Activated naive CD8-positive, alpha-beta T cell treated with anti-CD3 and anti-CD28 coated beads, Interleukin-2, amount 10 ng/mL, durations not matched to agents 7 days and 5 days (primary cell): ENCODE data around the gene DDO. TPM values are rescaled to one million over a fixed set of nuclear protein-coding genes. Genes with fewer than 3 reads are reported as not detected.
"Not testable (repeated sequence)": the region's sequence is repeated elsewhere in the genome, so short reads cannot be mapped to it uniquely, and the experiment has no call there.

Experiments used
- ATAC-seq: fragments of 150-1000 bp; cut with Tn5 transposase; one replicate; pipeline ENCODE4 v1.10.0; 2021; ENCODE audit warnings: low read depth, moderate library complexity
- POLR2A ChIA-PET: fragments of 350-600 bp; sonication (Branson Sonifier 250); formaldehyde crosslinking; loops from one replicate; lab custom pipeline; 2021; ENCODE audit warnings: antibody characterized with exemption; lab: Charles Lee
- DNase-seq: peaks from one replicate; pipeline ENCODE4 v3.0.0; 2021
- H3K27ac Mint-ChIP-seq: one replicate; pipeline ENCODE4 v1.8.0; 2022; ENCODE audit warnings: mild to moderate bottlenecking, mixed read lengths
- H3K27me3 Mint-ChIP-seq: one replicate; pipeline ENCODE4 v1.8.0; 2022; ENCODE audit warnings: mild to moderate bottlenecking, moderate library complexity, mixed read lengths
- H3K36me3 Mint-ChIP-seq: one replicate; pipeline ENCODE4 v1.8.0; 2021; ENCODE audit warnings: mild to moderate bottlenecking, mixed read lengths
- H3K4me1 Mint-ChIP-seq: one replicate; pipeline ENCODE4 v1.8.0; 2021; ENCODE audit warnings: mixed read lengths
- H3K4me3 Mint-ChIP-seq: one replicate; pipeline ENCODE4 v1.8.0; 2022; ENCODE audit warnings: mild to moderate bottlenecking, moderate library complexity, mixed read lengths
- H3K9me3 Mint-ChIP-seq: one replicate; pipeline ENCODE4 v1.8.0; 2021; ENCODE audit warnings: mixed read lengths
- total RNA-seq, 2 experiments: library from RNA; stranded (reverse); gene quantifications; one replicate each; pipeline ENCODE4 v1.2.3, GENCODE V29; 2021

DDO gene
- total RNA-seq, result not detected

GRCh38 chr6:110415086-110415916 is at the start of gene DDO:
DDO (minus strand) TSS chr6:110415575; CDS start chr6:110413462, 2,113 bp downstream.
- no peak within 1 kb of the TSS for H3K27ac Mint-ChIP-seq
- ATAC-seq (peak; percentile 50), DNase-seq (no peak)
- H3K4me3 Mint-ChIP-seq, result peak within 1 kb of the TSS; percentile 13
- peaks cover 1% of the 10 kb centered on the region for H3K4me1 Mint-ChIP-seq
- no peaks in the 10 kb centered on the region for H3K36me3 Mint-ChIP-seq
- POLR2A ChIA-PET, result no interaction called here
- H3K9me3 Mint-ChIP-seq, result no peaks in the 10 kb centered on the region
- H3K27me3 Mint-ChIP-seq, result peaks cover 6% of the 10 kb centered on the region

DNA sequence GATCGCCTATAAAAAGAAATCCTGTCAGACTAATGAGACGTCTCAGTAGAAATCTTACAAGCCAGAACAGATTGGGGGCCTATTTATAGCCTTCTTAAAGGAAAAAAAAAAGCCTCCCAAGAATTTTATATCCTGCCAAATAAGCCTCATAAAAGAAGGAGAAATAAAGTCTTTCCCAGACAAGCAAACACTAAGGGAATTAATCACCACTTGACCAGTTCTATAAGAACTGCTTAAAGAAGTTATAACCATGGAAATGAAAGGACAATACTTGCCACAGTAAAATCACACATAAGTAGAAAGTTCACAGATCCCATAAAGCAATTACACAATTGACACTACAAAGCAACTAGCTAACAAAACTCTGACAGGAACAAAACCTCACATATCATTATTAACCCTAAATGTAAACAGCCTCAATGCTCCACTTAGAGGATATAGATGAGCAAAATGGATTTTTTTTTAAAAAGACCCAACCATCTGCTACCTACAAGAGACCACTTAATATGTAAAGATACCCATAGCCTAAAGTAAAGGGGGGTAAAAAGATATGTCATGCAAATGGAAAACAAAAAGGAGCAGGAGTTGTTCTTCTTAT is 47.6 kb upstream of the DDO start:
- peaks cover 14% of the 10 kb centered on the region for H3K9me3 Mint-ChIP-seq
- no peaks in the 10 kb centered on the region for H3K4me1 Mint-ChIP-seq

GRCh38 chr6:110461376-110461775 is 46.0 kb upstream of the DDO start:
- Mint-ChIP-seq H3K4me1 (no peaks in the 10 kb centered on the region), H3K27ac (no peak overlapping the region), H3K27me3 (peaks cover 21% of the 10 kb centered on the region), H3K9me3 (peaks cover 14% of the 10 kb centered on the region), H3K36me3 (no peaks in the 10 kb centered on the region), H3K4me3 (no peak overlapping the region)
- ATAC-seq (no peak), DNase-seq (no peak)
- POLR2A ChIA-PET, result no interaction called here

More for the DNA sequence above, 47.6 kb upstream of the DDO start:
- ATAC-seq (no peak), DNase-seq (no peak)
- Mint-ChIP-seq H3K27ac (no peak overlapping the region), H3K4me3 (no peak overlapping the region), H3K27me3 (peaks cover 19% of the 10 kb centered on the region), H3K36me3 (no peaks in the 10 kb centered on the region)
- POLR2A ChIA-PET, result interaction anchor here (1.2 kb wide), 1 partner anchor 12 kb away, joined by 3 read pairs; no protein-coding TSS in a partner anchor

DNA sequence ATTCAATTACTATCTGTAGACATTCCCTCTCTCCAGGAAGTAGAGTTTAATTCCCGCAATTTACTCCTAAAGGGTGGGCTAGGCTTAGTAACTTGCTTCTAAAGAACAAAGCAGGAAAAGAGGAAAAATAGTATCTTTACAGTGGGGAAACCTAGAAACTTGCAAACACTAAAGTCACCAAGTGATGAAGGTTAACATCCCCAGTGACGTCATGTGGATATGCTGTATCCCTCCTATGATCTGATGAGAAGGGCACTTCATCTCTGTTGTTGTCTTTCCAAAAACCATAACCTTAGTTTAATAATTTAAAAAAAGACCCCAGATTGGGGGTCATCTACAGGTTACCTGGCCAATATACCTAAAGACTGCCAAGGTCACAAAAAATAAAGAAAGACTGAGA is 43.8 kb upstream of the DDO start:
- no peak overlapping the region for H3K4me3 Mint-ChIP-seq
- H3K36me3 Mint-ChIP-seq, result no peaks in the 10 kb centered on the region
- peaks cover 7% of the 10 kb centered on the region for H3K27me3 Mint-ChIP-seq
- POLR2A ChIA-PET, result no interaction called here
- no peak overlapping the region for H3K27ac Mint-ChIP-seq
- no peaks in the 10 kb centered on the region for H3K4me1 Mint-ChIP-seq
- peaks cover 12% of the 10 kb centered on the region for H3K9me3 Mint-ChIP-seq
- no peak for ATAC-seq
- DNase-seq, result no peak

GRCh38 chr6:110458476-110458875 is 43.1 kb upstream of the DDO start:
- H3K36me3 Mint-ChIP-seq, result no peaks in the 10 kb centered on the region
- POLR2A ChIA-PET, result no interaction called here
- no peak for ATAC-seq
- no peak overlapping the region for H3K27ac Mint-ChIP-seq
- no peak overlapping the region for H3K4me3 Mint-ChIP-seq
- peaks cover 7% of the 10 kb centered on the region for H3K9me3 Mint-ChIP-seq
- H3K27me3 Mint-ChIP-seq, result peaks cover 5% of the 10 kb centered on the region
- DNase-seq, result no peak
- H3K4me1 Mint-ChIP-seq, result no peaks in the 10 kb centered on the region

GRCh38 chr6:110457567-110458175 is 42.3 kb upstream of the DDO start:
- ATAC-seq, DNase-seq, POLR2A ChIA-PET, H3K4me1 Mint-ChIP-seq, H3K9me3 Mint-ChIP-seq, H3K36me3 Mint-ChIP-seq, H3K4me3 Mint-ChIP-seq, H3K27ac Mint-ChIP-seq: not testable (repeated sequence)
- H3K27me3 Mint-ChIP-seq, result peaks cover 12% of the 10 kb centered on the region

DNA sequence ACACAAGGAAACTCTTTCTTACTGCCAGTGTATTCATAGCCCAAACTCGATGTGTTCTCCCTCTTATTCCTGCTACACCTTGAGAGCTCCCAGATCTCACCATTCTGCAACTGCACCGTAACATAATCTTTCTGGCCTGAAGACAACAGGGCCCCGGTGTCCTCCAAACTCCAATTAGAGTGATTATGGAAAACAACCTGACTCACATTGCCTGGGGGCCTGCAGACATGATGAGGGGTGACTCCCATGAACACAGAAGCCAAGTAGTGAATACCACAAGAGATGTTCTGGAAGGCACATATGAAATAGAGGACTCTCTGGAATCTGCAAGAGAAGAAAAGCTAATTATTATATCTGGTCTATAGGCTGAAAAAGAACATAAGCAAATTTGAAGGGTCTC is 41.3 kb upstream of the DDO start:
- DNase-seq (no peak), ATAC-seq (no peak)
- POLR2A ChIA-PET, result no interaction called here
- Mint-ChIP-seq H3K27ac (no peak overlapping the region), H3K27me3 (peaks cover 12% of the 10 kb centered on the region), H3K9me3 (peaks cover 4% of the 10 kb centered on the region), H3K36me3 (no peaks in the 10 kb centered on the region), H3K4me1 (no peaks in the 10 kb centered on the region), H3K4me3 (no peak overlapping the region)

GRCh38 chr6:110449541-110449895 is 34.1 kb upstream of the DDO start:
- no peak overlapping the region for H3K4me3 Mint-ChIP-seq

DNA sequence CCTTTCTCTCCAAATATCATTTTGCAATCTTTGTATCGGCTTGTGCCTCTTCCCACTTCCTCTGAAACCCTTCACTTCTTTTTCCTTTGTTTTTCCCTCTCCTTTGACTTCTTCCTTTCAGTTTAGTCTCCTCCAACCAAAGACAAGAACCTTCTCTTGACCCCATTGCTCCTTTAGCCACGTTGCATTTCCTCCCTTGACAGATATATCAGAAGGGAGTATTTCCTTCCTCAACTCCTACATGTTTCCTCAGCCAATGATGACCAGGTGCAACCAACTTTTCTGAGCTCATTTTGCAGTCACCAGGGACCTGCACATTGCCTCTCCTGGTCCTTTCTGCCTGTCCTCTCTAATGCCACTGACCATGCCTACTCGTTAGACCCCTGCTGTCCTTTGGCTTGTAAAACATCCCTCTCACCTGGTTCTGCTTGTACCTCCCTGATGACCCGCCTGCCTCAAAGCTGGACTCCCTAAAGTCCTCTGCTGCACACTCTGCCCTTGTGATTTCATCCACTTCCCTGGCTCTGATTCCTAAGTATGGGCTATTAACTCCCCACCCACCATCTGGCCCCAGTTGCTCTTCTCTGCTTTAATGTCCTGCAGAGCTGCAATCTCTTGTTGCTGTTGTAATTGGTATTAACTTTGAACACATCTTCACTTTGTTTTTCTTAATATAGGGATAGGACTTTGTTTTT is 33.6 kb upstream of the DDO start:
- H3K4me1 Mint-ChIP-seq, result no peaks in the 10 kb centered on the region
- no peak overlapping the region for H3K27ac Mint-ChIP-seq
- DNase-seq (no peak), ATAC-seq (no peak)
- H3K36me3 Mint-ChIP-seq, result no peaks in the 10 kb centered on the region
- no peak overlapping the region for H3K4me3 Mint-ChIP-seq
- no peaks in the 10 kb centered on the region for H3K9me3 Mint-ChIP-seq
- POLR2A ChIA-PET, result no interaction called here
- peaks cover 10% of the 10 kb centered on the region for H3K27me3 Mint-ChIP-seq

More at GRCh38 chr6:110449541-110449895, 34.1 kb upstream of the DDO start:
- Mint-ChIP-seq H3K27ac (no peak overlapping the region), H3K9me3 (no peaks in the 10 kb centered on the region), H3K27me3 (peaks cover 10% of the 10 kb centered on the region), H3K36me3 (no peaks in the 10 kb centered on the region), H3K4me1 (no peaks in the 10 kb centered on the region)
- POLR2A ChIA-PET, result no interaction called here
- ATAC-seq, result no peak
- DNase-seq, result no peak

GRCh38 chr6:110447761-110448160 is 32.4 kb upstream of the DDO start:
- ATAC-seq, result no peak
- POLR2A ChIA-PET, result no interaction called here
- no peaks in the 10 kb centered on the region for H3K36me3 Mint-ChIP-seq
- H3K4me1 Mint-ChIP-seq, result no peaks in the 10 kb centered on the region
- H3K4me3 Mint-ChIP-seq, result no peak overlapping the region
- H3K27ac Mint-ChIP-seq, result no peak overlapping the region
- DNase-seq, result no peak
- no peaks in the 10 kb centered on the region for H3K9me3 Mint-ChIP-seq
- peaks cover 7% of the 10 kb centered on the region for H3K27me3 Mint-ChIP-seq

DNA sequence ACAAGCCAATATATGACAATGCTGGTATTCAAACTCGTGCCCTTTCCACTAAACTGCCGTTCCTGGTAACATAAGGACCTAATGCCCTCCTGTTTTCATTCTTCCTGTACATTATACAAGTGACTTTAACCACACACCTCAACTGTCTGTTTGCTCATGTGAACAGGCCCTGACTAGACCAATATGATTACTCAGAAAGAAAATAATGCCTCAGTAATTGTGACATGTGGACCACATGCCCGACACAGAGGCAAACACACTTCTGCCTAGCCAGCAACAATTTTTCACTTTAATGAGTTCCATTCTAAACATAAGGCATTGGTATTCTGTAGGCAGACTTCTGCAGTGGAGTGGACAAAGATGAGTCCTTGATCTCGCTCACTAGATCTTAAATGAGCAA is 31.0 kb upstream of the DDO start:
- no peaks in the 10 kb centered on the region for H3K9me3 Mint-ChIP-seq
- DNase-seq (no peak), ATAC-seq (no peak)
- H3K36me3 Mint-ChIP-seq, result no peaks in the 10 kb centered on the region
- H3K4me3 Mint-ChIP-seq, result no peak overlapping the region
- no peaks in the 10 kb centered on the region for H3K4me1 Mint-ChIP-seq
- H3K27ac Mint-ChIP-seq, result no peak overlapping the region
- H3K27me3 Mint-ChIP-seq, result peaks cover 7% of the 10 kb centered on the region
- POLR2A ChIA-PET, result no interaction called here

DNA sequence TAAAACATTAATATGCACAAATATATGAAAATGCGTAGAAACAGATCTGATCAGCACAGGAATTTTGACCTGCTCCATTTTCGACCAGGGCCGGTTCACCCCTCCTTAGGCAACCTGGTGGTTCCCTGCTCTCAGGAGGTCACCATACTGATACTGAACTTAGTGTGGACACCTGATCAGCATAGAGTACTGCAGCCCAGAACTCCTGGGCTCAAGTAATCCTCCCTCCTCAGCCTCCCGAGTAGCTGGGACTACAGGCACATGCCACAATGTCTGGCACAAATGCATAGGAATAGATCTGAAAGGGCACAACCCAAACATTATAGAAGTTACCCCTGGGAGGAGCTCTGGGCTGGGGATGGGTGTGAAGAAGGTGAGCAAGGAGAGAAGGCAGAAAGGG is 24.7 kb upstream of the DDO start:
- H3K9me3 Mint-ChIP-seq, result no peaks in the 10 kb centered on the region
- no peaks in the 10 kb centered on the region for H3K4me1 Mint-ChIP-seq
- no peak for DNase-seq
- POLR2A ChIA-PET, result no interaction called here
- ATAC-seq, result no peak
- no peak overlapping the region for H3K27ac Mint-ChIP-seq
- no peaks in the 10 kb centered on the region for H3K36me3 Mint-ChIP-seq
- no peak overlapping the region for H3K4me3 Mint-ChIP-seq
- peaks cover 9% of the 10 kb centered on the region for H3K27me3 Mint-ChIP-seq

DNA sequence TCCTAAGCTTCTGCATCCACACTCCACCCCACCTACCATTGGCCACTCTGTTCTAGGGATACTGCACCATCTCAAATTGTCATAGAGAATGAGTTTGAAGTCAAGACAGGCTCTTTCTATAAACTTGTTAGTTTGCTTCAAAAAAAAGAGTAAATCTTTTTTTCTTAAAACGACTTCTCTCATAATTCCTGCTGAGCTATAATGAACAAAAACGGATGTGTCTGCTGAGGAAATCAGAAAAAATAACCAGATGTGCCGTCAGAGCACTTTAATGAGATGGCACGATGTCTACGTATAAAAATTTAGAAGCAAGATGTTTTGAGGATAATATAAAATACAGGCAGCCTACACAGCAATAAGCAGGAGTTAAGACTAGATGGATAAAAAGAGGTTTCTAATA is 24.0 kb upstream of the DDO start:
- Mint-ChIP-seq H3K27me3 (peaks cover 9% of the 10 kb centered on the region), H3K9me3 (no peaks in the 10 kb centered on the region), H3K27ac (no peak overlapping the region), H3K36me3 (no peaks in the 10 kb centered on the region), H3K4me3 (no peak overlapping the region), H3K4me1 (no peaks in the 10 kb centered on the region)
- POLR2A ChIA-PET, result no interaction called here
- ATAC-seq (no peak), DNase-seq (no peak)
